ENCODE data around the gene BDNF. TPM values are rescaled to one million over a fixed set of nuclear protein-coding genes. Genes with fewer than 3 reads are reported as not detected.

Gene BDNF
- total RNA-seq, 4 donors from 2014 or later = 0.16 to 1.2 (median 0.45) TPM

- DNase-seq (ENCODE audit: low spot score) (no peak), ATAC-seq (ENCODE audit: low FRiP score) (no peak)
- no peak for TF ChIP-seq CTCF (IDR thresholded peaks at IDR 0.05)
These were observed 46.1 kb downstream of the BDNF start for GRCh38 chr11:27653990-27654758.

GRCh38 chr11:27651711-27652110, 48.5 kb downstream of the BDNF start:
- no peak for DNase-seq (ENCODE audit: low spot score)
- no peak for TF ChIP-seq CTCF (IDR thresholded peaks at IDR 0.05)
- no peak for ATAC-seq (ENCODE audit: low FRiP score)

GRCh38 chr11:27650988-27651387, 49.3 kb downstream of the BDNF start:
- DNase-seq (ENCODE audit: low spot score) (no peak), ATAC-seq (ENCODE audit: low FRiP score) (no peak)
- no peak for TF ChIP-seq CTCF (IDR thresholded peaks at IDR 0.05)

- DNase-seq (ENCODE audit: low spot score) = no peak
These were observed 50.5 kb downstream of the BDNF start for GRCh38 chr11:27649800-27650199.

GRCh38 chr11:27648840-27649239, 51.4 kb downstream of the BDNF start:
- ATAC-seq (ENCODE audit: low FRiP score) = no peak
- no peak for DNase-seq (ENCODE audit: low spot score)
- no peak for TF ChIP-seq CTCF (IDR thresholded peaks at IDR 0.05)

More at GRCh38 chr11:27649800-27650199, 50.5 kb downstream of the BDNF start:
- no peak for ATAC-seq (ENCODE audit: low FRiP score)
- TF ChIP-seq CTCF (IDR thresholded peaks at IDR 0.05) = no peak

GRCh38 chr11:27646051-27646818, 54.0 kb downstream of the BDNF start:
- DNase-seq (ENCODE audit: low spot score) = no peak
- ATAC-seq (ENCODE audit: low FRiP score) = no peak
- TF ChIP-seq CTCF (IDR thresholded peaks at IDR 0.05) = no peak
